HG02870 (cell line): ENCODE results near the gene PAPPA.

ENCODE experiments used
- ATAC-seq: cut with Tn5 transposase; IDR thresholded peaks from one replicate; pipeline ENCODE4 v1.9.1; 2021; ENCODE audit warnings: mild to moderate bottlenecking, moderate library complexity; ENCODE audit not compliant: unreplicated experiment

PAPPA gene

GRCh38 chr9:116335392-116335791, 181.8 kb downstream of the PAPPA start:
- ATAC-seq: no peak

GRCh38 chr9:116336133-116336862, 182.7 kb downstream of the PAPPA start:
- no peak for ATAC-seq

GRCh38 chr9:116337015-116337414, 183.4 kb downstream of the PAPPA start:
- ATAC-seq: no peak

- ATAC-seq: no peak
These were observed 186.7 kb downstream of the PAPPA start for GRCh38 chr9:116340270-116340669.

- no peak for ATAC-seq
These were observed 188.5 kb downstream of the PAPPA start for GRCh38 chr9:116342061-116342460.

- no peak for ATAC-seq
These were observed 189.3 kb downstream of the PAPPA start for GRCh38 chr9:116342941-116343340.

- ATAC-seq: no peak
These were observed 190.8 kb downstream of the PAPPA start for GRCh38 chr9:116344416-116344815.

- no peak for ATAC-seq
These were observed 191.8 kb downstream of the PAPPA start for GRCh38 chr9:116345393-116345792.

GRCh38 chr9:116345817-116346216, 192.2 kb downstream of the PAPPA start:
- no peak for ATAC-seq

- ATAC-seq: no peak
These were observed 196.1 kb downstream of the PAPPA start for GRCh38 chr9:116349684-116350083.

- no peak for ATAC-seq
These were observed 196.6 kb downstream of the PAPPA start for GRCh38 chr9:116350213-116350612.

- ATAC-seq: no peak
These were observed 199.4 kb downstream of the PAPPA start for GRCh38 chr9:116352958-116353357.

- no peak for ATAC-seq
These were observed 201.7 kb downstream of the PAPPA start for GRCh38 chr9:116355153-116355921.

- ATAC-seq: no peak
These were observed 204.7 kb downstream of the PAPPA start for GRCh38 chr9:116358251-116358650.

GRCh38 chr9:116360016-116360415, 206.4 kb downstream of the PAPPA start:
- no peak for ATAC-seq

GRCh38 chr9:116360989-116361388, 207.4 kb downstream of the PAPPA start:
- no peak for ATAC-seq

GRCh38 chr9:116361547-116361946, 208.0 kb downstream of the PAPPA start:
- no peak for ATAC-seq

- no peak for ATAC-seq
These were observed 208.9 kb downstream of the PAPPA start for GRCh38 chr9:116362493-116362892.

GRCh38 chr9:116365056-116365471, 211.5 kb downstream of the PAPPA start:
- ATAC-seq: no peak

- no peak for ATAC-seq
These were observed 212.7 kb downstream of the PAPPA start for GRCh38 chr9:116366241-116366640.

GRCh38 chr9:116368680-116369079, 215.1 kb downstream of the PAPPA start:
- ATAC-seq: no peak

GRCh38 chr9:116369706-116370105, 216.1 kb downstream of the PAPPA start:
- ATAC-seq: no peak
